Daoy (cell line): ENCODE data around the gene COMT. TPM values are rescaled to one million over a fixed set of nuclear protein-coding genes. Genes with fewer than 3 reads are reported as not detected.
A peak's percentile ranks its signal among the peaks of the same experiment; 100 is the strongest.

Source experiments
- DNase-seq: peaks from one replicate; pipeline ENCODE4 v3.0.0-alpha.2; 2015; ENCODE audit warnings: low read depth
- total RNA-seq: library from RNA; depleted of rRNA; stranded (reverse); fragments of >200 nt; shearing (Covaris generic); gene quantifications from 2 replicates; pipeline ENCODE4 v1.2.3, GENCODE V29; 2014; rRNA removed

Gene COMT
- total RNA-seq, 1 experiment from 2014 or later, result 128 TPM

- DNase-seq, result no peak
Observed at GRCh38 chr22:20011123-20011992, 69.8 kb downstream of the COMT start.

- no peak for DNase-seq
Observed at GRCh38 chr22:20011993-20012740, 70.6 kb downstream of the COMT start.

- no peak for DNase-seq
Observed at GRCh38 chr22:20012741-20013331, 71.3 kb downstream of the COMT start.

- DNase-seq, result peak; percentile 65
Observed at GRCh38 chr22:20013382-20013871, 71.9 kb downstream of the COMT start.

- no peak for DNase-seq
Observed at GRCh38 chr22:20014526-20015186, 73.1 kb downstream of the COMT start.

GRCh38 chr22:20015187-20015625, 73.6 kb downstream of the COMT start:
- DNase-seq, result no peak

- peak; percentile 44 for DNase-seq
Observed at GRCh38 chr22:20015971-20016733, 74.6 kb downstream of the COMT start.

GRCh38 chr22:20016734-20017621, 75.4 kb downstream of the COMT start, which contains the start of gene ARVCF:
TSS of gene ARVCF (minus strand) at chr22:20016823. CDS start at chr22:19990794, 26,029 bp downstream.
- DNase-seq, result peak; percentile 91

- no peak for DNase-seq
Observed at GRCh38 chr22:20017622-20017958, 76.0 kb downstream of the COMT start.

GRCh38 chr22:20018001-20018400, 76.4 kb downstream of the COMT start:
- no peak for DNase-seq

Other genes starting within 250 kb of the COMT start
- 6.1 and 7.8 TPM in 2 replicates for gene SEPTIN5, start 227.3 kb upstream of the COMT start, total RNA-seq
- 6.2 and 7.9 TPM in 2 replicates for gene GP1BB, start 218.2 kb upstream of the COMT start, total RNA-seq
- 1.1 and 1.6 TPM in 2 replicates for gene TBX1, start 181.0 kb upstream of the COMT start, total RNA-seq
- 16.1 and 17.0 TPM in 2 replicates for gene GNB1L, start 86.9 kb upstream of the COMT start, total RNA-seq
- gene RTL10, start 86.9 kb upstream of the COMT start, total RNA-seq, result 8.2 and 11.2 TPM in 2 replicates
- 31.9 and 40.2 TPM in 2 replicates for gene TXNRD2, start within 50 bp of the COMT start, total RNA-seq
- 3.4 and 6.2 TPM in 2 replicates for gene ARVCF, start 75.1 kb downstream of the COMT start, total RNA-seq
- gene TANGO2, start 79.3 kb downstream of the COMT start, total RNA-seq, result 17.3 and 21.1 TPM in 2 replicates
- 22.3 and 27.9 TPM in 2 replicates for gene DGCR8, start 138.5 kb downstream of the COMT start, total RNA-seq
- 1,098 and 1,301 TPM in 2 replicates for gene RANBP1, start 174.3 kb downstream of the COMT start, total RNA-seq
- gene TRMT2A, start 175.5 kb downstream of the COMT start, total RNA-seq, result 36.6 and 41.3 TPM in 2 replicates
- 3.3 and 20.7 TPM in 2 replicates for gene ZDHHC8, start 190.0 kb downstream of the COMT start, total RNA-seq
- 0.51 TPM in 1 of 2 replicates, not detected in the other for gene CCDC188, start 209.3 kb downstream of the COMT start, total RNA-seq